Measurements from ENCODE around the gene NRK. TPM values are rescaled to one million over a fixed set of nuclear protein-coding genes. Genes with fewer than 3 reads are reported as not detected.

Gene NRK
- total and polyA plus RNA-seq, 11 donors = 0.43 to 5.4 (median 1.9) TPM

- H3K4me1 ChIP-seq = no peaks in the 10 kb centered on the region
- H3K27me3 ChIP-seq = peaks cover 0 to 6% (median 0%) of the 10 kb centered on the region in 9 donors
- ATAC-seq = no peak
- 4 to 19% (median 14%) methylated on average over 1 of the region's 1 CpG for WGBS, 4 donors
- no peaks in the 10 kb centered on the region for H3K36me3 ChIP-seq
- no peak overlapping the region for H3K4me3 ChIP-seq
- intact Hi-C loops (cut with DNase I) = no loop called here
- peaks cover 0 to 30% (median 0%) of the 10 kb centered on the region in 12 donors for H3K9me3 ChIP-seq
- no peak overlapping the region for H3K27ac ChIP-seq
- DNase-seq = no peak
- no peak for TF ChIP-seq POLR2A (IDR thresholded peaks at IDR 0.05)
- TF ChIP-seq, protein P1, sequence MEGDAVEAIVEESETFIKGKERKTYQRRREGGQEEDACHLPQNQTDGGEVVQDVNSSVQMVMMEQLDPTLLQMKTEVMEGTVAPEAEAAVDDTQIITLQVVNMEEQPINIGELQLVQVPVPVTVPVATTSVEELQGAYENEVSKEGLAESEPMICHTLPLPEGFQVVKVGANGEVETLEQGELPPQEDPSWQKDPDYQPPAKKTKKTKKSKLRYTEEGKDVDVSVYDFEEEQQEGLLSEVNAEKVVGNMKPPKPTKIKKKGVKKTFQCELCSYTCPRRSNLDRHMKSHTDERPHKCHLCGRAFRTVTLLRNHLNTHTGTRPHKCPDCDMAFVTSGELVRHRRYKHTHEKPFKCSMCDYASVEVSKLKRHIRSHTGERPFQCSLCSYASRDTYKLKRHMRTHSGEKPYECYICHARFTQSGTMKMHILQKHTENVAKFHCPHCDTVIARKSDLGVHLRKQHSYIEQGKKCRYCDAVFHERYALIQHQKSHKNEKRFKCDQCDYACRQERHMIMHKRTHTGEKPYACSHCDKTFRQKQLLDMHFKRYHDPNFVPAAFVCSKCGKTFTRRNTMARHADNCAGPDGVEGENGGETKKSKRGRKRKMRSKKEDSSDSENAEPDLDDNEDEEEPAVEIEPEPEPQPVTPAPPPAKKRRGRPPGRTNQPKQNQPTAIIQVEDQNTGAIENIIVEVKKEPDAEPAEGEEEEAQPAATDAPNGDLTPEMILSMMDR (IDR thresholded peaks at IDR 0.05) = no peak
Observed at GRCh38 chrX:106007815-106008214, 185.5 kb downstream of the NRK start.

Other genes with a start within 250 kb of the NRK start
- not detected for gene SERPINA7, start 216.2 kb downstream of the NRK start, total RNA-seq
- not detected for gene SERPINA7, start 216.2 kb downstream of the NRK start, polyA plus RNA-seq